GM23248 (cell line): ENCODE measurements around the gene CTTNBP2.

Source experiments
- EZH2 ChIP-seq: fragments of 200-600 bp; sonication (generic); IDR thresholded peaks from 2 replicates; pipeline ENCODE4 v1.6.1; 2018; ENCODE audit warnings: antibody characterized with exemption, mild to moderate bottlenecking; ENCODE audit not compliant: insufficient read depth, poor library complexity, severe bottlenecking
- EZH2phosphoT487 ChIP-seq: fragments of 200-600 bp; sonication (generic); IDR thresholded peaks from 2 replicates; pipeline ENCODE4 v1.6.1; 2018; ENCODE audit warnings: antibody characterized with exemption, moderate library complexity, mild to moderate bottlenecking, low read depth; ENCODE audit not compliant: insufficient read depth

DNA sequence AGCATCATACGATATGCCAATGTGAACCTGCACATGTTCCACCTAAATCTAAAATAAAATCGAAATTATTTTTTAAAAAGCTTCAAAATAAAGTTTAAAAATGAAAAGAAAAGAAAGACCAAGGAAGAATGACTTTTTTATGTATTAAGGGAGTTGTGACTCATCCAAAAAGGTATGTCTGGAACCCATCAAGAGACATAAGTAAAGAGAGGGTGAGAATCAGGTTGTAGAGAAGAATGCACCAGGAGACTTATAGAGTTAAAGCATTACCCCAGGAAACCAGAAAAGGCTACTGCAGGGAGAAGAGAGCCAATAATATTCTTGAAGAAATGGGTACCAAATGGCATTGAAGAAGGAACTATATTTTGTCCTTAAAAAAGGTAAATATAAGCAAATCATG is 69.8 kb downstream of the CTTNBP2 start:
- TF ChIP-seq EZH2phosphoT487, result no peak
- no peak for TF ChIP-seq EZH2
